Measurements from ENCODE around the gene GALR1.

- TF ChIP-seq EZH2 (IDR thresholded peaks at IDR 0.05; ENCODE audit: insufficient read depth, poor library complexity, severe bottlenecking), result no peak
- no peak for TF ChIP-seq EZH2phosphoT487 (IDR thresholded peaks at IDR 0.05; ENCODE audit: insufficient read depth, low read depth)
Measured at GRCh38 chr18:77316008-77316407, 66.4 kb downstream of the GALR1 start.

All from GM23248 (cell line).